H54 (cell line): ENCODE results near the gene ITCH.

Experiments
- DNase-seq: peaks from one replicate; pipeline ENCODE4 v3.0.0; 2011; ENCODE audit warnings: low spot score, mixed read lengths; ENCODE audit not compliant: insufficient read length
- FAIRE-seq: peaks from 3 replicates; lab custom pipeline; 2011; peaks lifted over from hg19 to GRCh38; lab: Jason Lieb, UNC
- POLR2A ChIP-seq: IDR thresholded peaks from 2 replicates; pipeline ENCODE4 v1.6.1; 2011; ENCODE audit warnings: low read depth, mild to moderate bottlenecking, low read length

The ITCH gene

GRCh38 chr20:34535301-34535840 is 172.3 kb downstream of the ITCH start:
- TF ChIP-seq POLR2A = no peak
- FAIRE-seq (no peak), DNase-seq (no peak)

GRCh38 chr20:34535857-34536256 is 172.8 kb downstream of the ITCH start:
- DNase-seq (no peak), FAIRE-seq (no peak)
- no peak for TF ChIP-seq POLR2A

GRCh38 chr20:34536798-34537394 is 173.8 kb downstream of the ITCH start:
- FAIRE-seq = no peak
- DNase-seq = no peak
- TF ChIP-seq POLR2A = no peak

- no peak for TF ChIP-seq POLR2A
- DNase-seq (no peak), FAIRE-seq (no peak)
These were observed 174.6 kb downstream of the ITCH start for GRCh38 chr20:34537651-34538050.

- DNase-seq = no peak
- no peak for TF ChIP-seq POLR2A
- no peak for FAIRE-seq
These were observed 175.6 kb downstream of the ITCH start for GRCh38 chr20:34538671-34539123.

- FAIRE-seq = no peak
- TF ChIP-seq POLR2A = no peak
- DNase-seq = no peak
These were observed 176.7 kb downstream of the ITCH start for GRCh38 chr20:34539756-34540155.

- DNase-seq (no peak), FAIRE-seq (no peak)
- TF ChIP-seq POLR2A = no peak
These were observed 177.7 kb downstream of the ITCH start for GRCh38 chr20:34540596-34541263.

GRCh38 chr20:34541264-34541901 is 178.3 kb downstream of the ITCH start:
- no peak for DNase-seq
- TF ChIP-seq POLR2A = no peak
- FAIRE-seq = no peak

- no peak for TF ChIP-seq POLR2A
- DNase-seq (no peak), FAIRE-seq (no peak)
These were observed 178.8 kb downstream of the ITCH start for GRCh38 chr20:34541917-34542316.

GRCh38 chr20:34542439-34542838 is 179.4 kb downstream of the ITCH start:
- TF ChIP-seq POLR2A = no peak
- DNase-seq (no peak), FAIRE-seq (no peak)

- DNase-seq = no peak
These were observed 180.5 kb downstream of the ITCH start for GRCh38 chr20:34543463-34544056.

GRCh38 chr20:34544109-34544796 is 181.2 kb downstream of the ITCH start:
- FAIRE-seq (no peak), DNase-seq (no peak)
- TF ChIP-seq POLR2A = no peak

More at GRCh38 chr20:34543463-34544056, 180.5 kb downstream of the ITCH start:
- TF ChIP-seq POLR2A = no peak
- no peak for FAIRE-seq

- DNase-seq (no peak), FAIRE-seq (no peak)
- no peak for TF ChIP-seq POLR2A
These were observed 183.7 kb downstream of the ITCH start for GRCh38 chr20:34546751-34547181.
